NCI-H128 (cell line): ENCODE data around the gene KIRREL2.

Experiments
- DNase-seq: peaks from one replicate; lab custom pipeline; 2025; ENCODE audit not compliant: unreplicated experiment; lab: John Stamatoyannopoulos, UW

The KIRREL2 gene

GRCh38 chr19:35844482-35845214 lies 12.1 kb upstream of the KIRREL2 start:
- no peak for DNase-seq

GRCh38 chr19:35845215-35846037 lies 11.3 kb upstream of the KIRREL2 start:
- no peak for DNase-seq

GRCh38 chr19:35846038-35846668 lies 10.6 kb upstream of the KIRREL2 start:
- DNase-seq, result no peak

GRCh38 chr19:35847911-35848310 lies 8.8 kb upstream of the KIRREL2 start:
- no peak for DNase-seq

GRCh38 chr19:35848486-35848885 lies 8.2 kb upstream of the KIRREL2 start:
- DNase-seq, result no peak

GRCh38 chr19:35848919-35849505 lies 7.7 kb upstream of the KIRREL2 start:
- no peak for DNase-seq

- no peak for DNase-seq
These were observed 5.3 kb upstream of the KIRREL2 start for GRCh38 chr19:35851213-35852028.

GRCh38 chr19:35852029-35852780 lies 4.5 kb upstream of the KIRREL2 start, which contains the start of gene NPHS1:
Gene NPHS1, minus strand, starts transcription at chr19:35852504. Its CDS starts 667 bp downstream, at chr19:35851837.
- no peak for DNase-seq

GRCh38 chr19:35853038-35853756 lies 3.5 kb upstream of the KIRREL2 start:
- DNase-seq, result no peak

- DNase-seq, result no peak
These were observed 1.6 kb downstream of the KIRREL2 start for GRCh38 chr19:35858311-35858710.

GRCh38 chr19:35859414-35859813 lies 2.7 kb downstream of the KIRREL2 start:
- DNase-seq, result no peak

- no peak for DNase-seq
These were observed 3.7 kb downstream of the KIRREL2 start for GRCh38 chr19:35860436-35860817.

GRCh38 chr19:35860818-35861639 lies 4.3 kb downstream of the KIRREL2 start:
- no peak for DNase-seq

GRCh38 chr19:35861640-35862160 lies 5.0 kb downstream of the KIRREL2 start:
- no peak for DNase-seq

GRCh38 chr19:35862528-35862927 lies 5.8 kb downstream of the KIRREL2 start:
- no peak for DNase-seq

- DNase-seq, result no peak
These were observed 6.3 kb downstream of the KIRREL2 start for GRCh38 chr19:35863018-35863417.

GRCh38 chr19:35868172-35868822 lies 11.6 kb downstream of the KIRREL2 start, which contains the start of gene APLP1:
Gene APLP1, plus strand, starts transcription at chr19:35868574. Its CDS starts 63 bp downstream, at chr19:35868637.
- DNase-seq, result peak; percentile 57
